T-helper 2 cell treated with Interferon-gamma antibody and Interleukin-4, amounts not matched to agents 100 ng/mL and 5 ng/mL, for 36 hours (primary cell): Measurements from ENCODE around the gene TMPRSS4. TPM values are rescaled to one million over a fixed set of nuclear protein-coding genes. Genes with fewer than 3 reads are reported as not detected.

Experiments
- total RNA-seq: library from RNA; stranded (reverse); gene quantifications from 2 replicates; pipeline ENCODE4 v1.2.3, GENCODE V29; 2022

TMPRSS4 gene
- total RNA-seq, 1 donor from 2014 or later, result not detected

Other genes with a start within 250 kb of the TMPRSS4 start
- not detected in 2 replicates for gene FXYD6, start 200.4 kb upstream of the TMPRSS4 start, total RNA-seq
- gene TMPRSS13, start 147.7 kb upstream of the TMPRSS4 start, total RNA-seq, result 2.8 and 3.9 TPM in 2 replicates
- gene IL10RA, start 90.7 kb upstream of the TMPRSS4 start, total RNA-seq, result 348 and 364 TPM in 2 replicates
- 3.9 TPM in 2 replicates for gene SMIM35, start 9.9 kb downstream of the TMPRSS4 start, total RNA-seq
- 0.11 TPM in 1 of 2 replicates, not detected in the other for gene SCN4B, start 75.7 kb downstream of the TMPRSS4 start, total RNA-seq
- not detected in 2 replicates for gene SCN2B, start 99.6 kb downstream of the TMPRSS4 start, total RNA-seq
- 73.7 and 78.9 TPM in 2 replicates for gene JAML, start 147.9 kb downstream of the TMPRSS4 start, total RNA-seq
- 16.5 and 19.4 TPM in 2 replicates for gene MPZL3, start 175.3 kb downstream of the TMPRSS4 start, total RNA-seq
- gene MPZL2, start 187.2 kb downstream of the TMPRSS4 start, total RNA-seq, result 3.8 and 5.2 TPM in 2 replicates
- gene CD3E, start 227.7 kb downstream of the TMPRSS4 start, total RNA-seq, result 576 and 590 TPM in 2 replicates